ENCODE measurements around the gene GPRC5B.

- TF ChIP-seq POLR2A (IDR thresholded peaks at IDR 0.05) (no peak), CTCF (IDR thresholded peaks at IDR 0.05) (no peak)
Measured at GRCh38 chr16:19901164-19901563, 16.5 kb upstream of the GPRC5B start.
